ENCODE results near the gene CNTNAP2. TPM values are rescaled to one million over a fixed set of nuclear protein-coding genes. Genes with fewer than 3 reads are reported as not detected.

Gene CNTNAP2
- total RNA-seq, 1 donor from 2014 or later: 2.2 TPM

GRCh38 chr7:147265528-147265927 lies 1148.9 kb downstream of the CNTNAP2 start:
- no peaks in the 10 kb centered on the region for H3K27me3 ChIP-seq
- no peaks in the 10 kb centered on the region for H3K4me1 ChIP-seq
- H3K9me3 ChIP-seq: no peaks in the 10 kb centered on the region
- H3K4me3 ChIP-seq: no peak overlapping the region
- DNase-seq (ENCODE audit: extremely low spot score in 2 of 2): no peak
- TF ChIP-seq POLR2AphosphoS5 (IDR thresholded peaks at IDR 0.05; ENCODE audit: insufficient read depth in 1 of 2, low read depth in 1 of 2) (no peak), POLR2A (IDR thresholded peaks at IDR 0.05) (no peak), CTCF (IDR thresholded peaks at IDR 0.05) (no peak)
- intact Hi-C loops (cut with DNase I): no loop called here
- no peak overlapping the region for H3K27ac ChIP-seq
- H3K36me3 ChIP-seq: no peaks in the 10 kb centered on the region

- Histone ChIP-seq H3K27me3 (no peaks in the 10 kb centered on the region), H3K27ac (no peak overlapping the region), H3K9me3 (no peaks in the 10 kb centered on the region), H3K4me3 (no peak overlapping the region), H3K4me1 (no peaks in the 10 kb centered on the region), H3K36me3 (no peaks in the 10 kb centered on the region)
- intact Hi-C loops (cut with DNase I): no loop called here
- DNase-seq (ENCODE audit: extremely low spot score in 2 of 2): no peak
- TF ChIP-seq CTCF (IDR thresholded peaks at IDR 0.05) (no peak), POLR2AphosphoS5 (IDR thresholded peaks at IDR 0.05; ENCODE audit: insufficient read depth in 1 of 2, low read depth in 1 of 2) (no peak), POLR2A (IDR thresholded peaks at IDR 0.05) (no peak)
Observed at GRCh38 chr7:147276106-147276505, 1159.5 kb downstream of the CNTNAP2 start.

GRCh38 chr7:147276783-147277370 lies 1160.3 kb downstream of the CNTNAP2 start:
- Histone ChIP-seq H3K27ac (no peak overlapping the region), H3K9me3 (no peaks in the 10 kb centered on the region), H3K4me1 (no peaks in the 10 kb centered on the region), H3K27me3 (no peaks in the 10 kb centered on the region), H3K36me3 (no peaks in the 10 kb centered on the region), H3K4me3 (no peak overlapping the region)
- DNase-seq (ENCODE audit: extremely low spot score in 2 of 2): no peak
- intact Hi-C loops (cut with DNase I): no loop called here
- TF ChIP-seq POLR2AphosphoS5 (IDR thresholded peaks at IDR 0.05; ENCODE audit: insufficient read depth in 1 of 2, low read depth in 1 of 2) (no peak), POLR2A (IDR thresholded peaks at IDR 0.05) (no peak), CTCF (IDR thresholded peaks at IDR 0.05) (no peak)

- TF ChIP-seq POLR2A (IDR thresholded peaks at IDR 0.05): no peak
- TF ChIP-seq POLR2AphosphoS5 (IDR thresholded peaks at IDR 0.05; ENCODE audit: insufficient read depth in 1 of 2, low read depth in 1 of 2): no peak
- TF ChIP-seq CTCF (IDR thresholded peaks at IDR 0.05): no peak
- H3K27ac ChIP-seq: no peak overlapping the region
- no peaks in the 10 kb centered on the region for H3K9me3 ChIP-seq
- DNase-seq (ENCODE audit: extremely low spot score in 2 of 2): no peak
- no peaks in the 10 kb centered on the region for H3K4me1 ChIP-seq
- no peaks in the 10 kb centered on the region for H3K27me3 ChIP-seq
- no peaks in the 10 kb centered on the region for H3K36me3 ChIP-seq
- no peak overlapping the region for H3K4me3 ChIP-seq
- intact Hi-C loops (cut with DNase I): no loop called here
Observed at GRCh38 chr7:147279514-147279913, 1162.9 kb downstream of the CNTNAP2 start.

- DNase-seq (ENCODE audit: extremely low spot score in 2 of 2): no peak
- TF ChIP-seq POLR2A (IDR thresholded peaks at IDR 0.05) (no peak), POLR2AphosphoS5 (IDR thresholded peaks at IDR 0.05; ENCODE audit: insufficient read depth in 1 of 2, low read depth in 1 of 2) (no peak), CTCF (IDR thresholded peaks at IDR 0.05) (no peak)
- Histone ChIP-seq H3K9me3 (no peaks in the 10 kb centered on the region), H3K36me3 (no peaks in the 10 kb centered on the region), H3K4me1 (no peaks in the 10 kb centered on the region), H3K27me3 (no peaks in the 10 kb centered on the region), H3K4me3 (no peak overlapping the region), H3K27ac (no peak overlapping the region)
- intact Hi-C loops (cut with DNase I): no loop called here
Observed at GRCh38 chr7:147279964-147280374, 1163.4 kb downstream of the CNTNAP2 start.
